ENCODE results near the gene PRKG2.

DNA sequence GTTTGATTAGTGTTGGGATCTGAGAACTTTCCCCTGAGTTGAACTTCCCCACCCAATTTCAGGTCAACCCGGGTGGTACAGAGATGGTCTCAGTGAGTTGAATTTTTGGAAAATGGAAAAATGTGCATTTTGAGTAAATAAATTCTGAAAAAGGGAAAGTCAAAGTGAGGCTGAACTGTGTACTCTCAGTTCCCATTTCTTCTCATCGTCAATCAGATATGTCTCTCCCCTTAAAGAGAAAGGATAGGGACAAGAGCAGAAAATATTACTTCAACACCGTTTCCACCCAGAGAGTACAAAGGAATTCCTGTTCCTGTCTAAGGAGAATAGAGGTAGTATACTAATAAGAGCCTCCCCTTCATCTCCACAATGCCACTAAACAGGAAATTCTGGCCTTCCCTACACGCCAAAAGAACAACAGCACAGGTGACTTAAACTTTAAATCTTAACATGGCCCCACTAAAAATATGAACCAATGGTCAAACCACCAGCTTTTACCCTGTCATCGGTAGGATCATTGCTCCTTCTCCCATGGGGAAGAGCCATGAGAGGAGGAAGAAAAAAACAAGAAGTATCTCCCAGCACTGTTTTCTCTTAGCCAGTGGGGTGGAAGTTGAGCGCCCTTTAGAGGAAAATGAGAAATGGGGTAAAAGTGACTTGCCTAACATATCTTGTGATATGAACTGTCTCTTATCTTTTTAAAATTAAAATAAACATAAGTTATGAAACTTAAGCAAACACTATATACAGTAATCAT lies 154.3 kb downstream of the PRKG2 start:
- TF ChIP-seq, protein P1, sequence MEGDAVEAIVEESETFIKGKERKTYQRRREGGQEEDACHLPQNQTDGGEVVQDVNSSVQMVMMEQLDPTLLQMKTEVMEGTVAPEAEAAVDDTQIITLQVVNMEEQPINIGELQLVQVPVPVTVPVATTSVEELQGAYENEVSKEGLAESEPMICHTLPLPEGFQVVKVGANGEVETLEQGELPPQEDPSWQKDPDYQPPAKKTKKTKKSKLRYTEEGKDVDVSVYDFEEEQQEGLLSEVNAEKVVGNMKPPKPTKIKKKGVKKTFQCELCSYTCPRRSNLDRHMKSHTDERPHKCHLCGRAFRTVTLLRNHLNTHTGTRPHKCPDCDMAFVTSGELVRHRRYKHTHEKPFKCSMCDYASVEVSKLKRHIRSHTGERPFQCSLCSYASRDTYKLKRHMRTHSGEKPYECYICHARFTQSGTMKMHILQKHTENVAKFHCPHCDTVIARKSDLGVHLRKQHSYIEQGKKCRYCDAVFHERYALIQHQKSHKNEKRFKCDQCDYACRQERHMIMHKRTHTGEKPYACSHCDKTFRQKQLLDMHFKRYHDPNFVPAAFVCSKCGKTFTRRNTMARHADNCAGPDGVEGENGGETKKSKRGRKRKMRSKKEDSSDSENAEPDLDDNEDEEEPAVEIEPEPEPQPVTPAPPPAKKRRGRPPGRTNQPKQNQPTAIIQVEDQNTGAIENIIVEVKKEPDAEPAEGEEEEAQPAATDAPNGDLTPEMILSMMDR (IDR thresholded peaks at IDR 0.05) = no peak
- no peak for TF ChIP-seq ZFX (IDR thresholded peaks at IDR 0.05; ENCODE audit: borderline replicate concordance)

Data from 22Rv1 (cell line).